Measurements from ENCODE around the gene USP12.

DNA sequence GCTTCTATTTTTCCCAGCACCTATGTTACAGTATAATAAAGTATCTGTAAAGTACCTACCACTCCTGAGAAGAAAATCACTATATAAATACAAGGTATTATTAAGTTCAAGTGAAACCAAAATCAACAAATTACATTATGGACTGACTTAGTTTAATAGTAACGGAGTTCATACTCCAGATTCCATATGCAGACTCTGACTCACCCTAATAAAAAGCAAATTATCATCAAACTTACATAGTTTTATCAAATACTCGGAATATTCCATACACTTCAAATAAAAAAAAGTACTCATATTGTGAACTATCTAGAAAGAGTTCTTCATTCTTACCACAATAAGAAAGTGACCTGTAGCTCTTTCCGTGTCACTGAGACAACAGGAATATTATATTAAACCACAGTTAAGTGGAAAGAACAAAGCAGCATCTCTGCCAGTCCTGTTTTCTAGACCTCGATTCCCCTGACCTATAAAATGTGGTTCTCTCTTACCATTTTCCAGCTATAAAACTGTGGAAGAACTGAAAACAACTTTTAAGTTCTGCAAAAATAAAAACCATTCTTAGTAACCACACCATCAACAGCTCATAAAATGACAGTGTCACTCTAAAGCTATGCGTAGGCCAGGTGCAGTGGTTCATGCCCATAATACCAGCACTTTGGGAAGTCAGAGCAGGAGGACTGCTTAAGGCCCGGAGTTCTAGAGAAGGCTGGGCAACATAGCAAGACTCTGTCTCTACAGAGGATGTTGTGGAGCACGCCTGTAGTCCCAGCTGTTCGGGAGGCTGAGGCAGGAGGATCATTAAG lies 42.6 kb downstream of the USP12 start:
- TF ChIP-seq, protein P1, sequence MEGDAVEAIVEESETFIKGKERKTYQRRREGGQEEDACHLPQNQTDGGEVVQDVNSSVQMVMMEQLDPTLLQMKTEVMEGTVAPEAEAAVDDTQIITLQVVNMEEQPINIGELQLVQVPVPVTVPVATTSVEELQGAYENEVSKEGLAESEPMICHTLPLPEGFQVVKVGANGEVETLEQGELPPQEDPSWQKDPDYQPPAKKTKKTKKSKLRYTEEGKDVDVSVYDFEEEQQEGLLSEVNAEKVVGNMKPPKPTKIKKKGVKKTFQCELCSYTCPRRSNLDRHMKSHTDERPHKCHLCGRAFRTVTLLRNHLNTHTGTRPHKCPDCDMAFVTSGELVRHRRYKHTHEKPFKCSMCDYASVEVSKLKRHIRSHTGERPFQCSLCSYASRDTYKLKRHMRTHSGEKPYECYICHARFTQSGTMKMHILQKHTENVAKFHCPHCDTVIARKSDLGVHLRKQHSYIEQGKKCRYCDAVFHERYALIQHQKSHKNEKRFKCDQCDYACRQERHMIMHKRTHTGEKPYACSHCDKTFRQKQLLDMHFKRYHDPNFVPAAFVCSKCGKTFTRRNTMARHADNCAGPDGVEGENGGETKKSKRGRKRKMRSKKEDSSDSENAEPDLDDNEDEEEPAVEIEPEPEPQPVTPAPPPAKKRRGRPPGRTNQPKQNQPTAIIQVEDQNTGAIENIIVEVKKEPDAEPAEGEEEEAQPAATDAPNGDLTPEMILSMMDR (IDR thresholded peaks at IDR 0.05): no peak
- TF ChIP-seq POLR2AphosphoS5 (IDR thresholded peaks at IDR 0.05) (no peak), POLR2A (IDR thresholded peaks at IDR 0.05) (no peak)

Measured in prostate gland (tissue), 2 donors.